Body of pancreas (tissue), 4 donors: Measurements from ENCODE around the gene GOLGA6A. TPM values are rescaled to one million over a fixed set of nuclear protein-coding genes. Genes with fewer than 3 reads are reported as not detected.

Source experiments
- ATAC-seq: fragments of 150-250 bp; one replicate; pipeline ENCODE4 v1.9.1; 2016
- DNase-seq, 4 donors: peaks; one replicate each; pipeline ENCODE4 v3.0.0-alpha.2; 2019
- H3K27ac ChIP-seq, 4 donors: fragments of 200-600 bp; sonication (generic); 1 replicate in 3 of 4; 2 replicates in 1 of 4; pipeline versions ENCODE4 v1.5.1 to v1.6.1; 2016 to 2019; ENCODE audit warnings: mild to moderate bottlenecking in 1 of 4, mixed read lengths in 1 of 4, moderate library complexity in 1 of 4
- H3K27me3 ChIP-seq, 2 donors: fragments of 200-600 bp; sonication (generic); one replicate each; pipeline ENCODE4 v1.6.0; 2016; ENCODE audit warnings: mild to moderate bottlenecking in 1 of 2
- H3K36me3 ChIP-seq, 2 donors: fragments of 200-600 bp; sonication (generic); replicated peaks in 1 of 2; 2 replicates each; pipeline ENCODE4 v1.5.1; 2016; ENCODE audit warnings: low read depth in 2 of 2; ENCODE audit not compliant: insufficient read depth in 1 of 2
- H3K4me1 ChIP-seq: fragments of 200-600 bp; sonication (generic); one replicate; pipeline ENCODE4 v1.6.0; 2016
- H3K4me3 ChIP-seq, 2 donors: fragments of 200-600 bp; sonication (generic); 1 replicate in 1 of 2; 2 replicates in 1 of 2; pipeline ENCODE4 v1.5.1; 2016 to 2019
- H3K9me3 ChIP-seq, 3 donors: fragments of 200-600 bp; sonication (generic); 1 replicate in 2 of 3; 2 replicates in 1 of 3; pipeline ENCODE4 v1.5.1; 2016
- POLR2A ChIP-seq, 3 donors: fragments of 450-650 bp; IDR thresholded peaks; one replicate each; pipeline ENCODE4 v1.6.1; 2016; ENCODE audit warnings: antibody characterized with exemption in 3 of 3, mild to moderate bottlenecking in 2 of 3
- WGBS, 2 donors: methylation state at CpG; one replicate each; pipeline ENCODE4 v1.1.5; 2017; 5-methylcytosine and 5-hydroxymethylcytosine counted together
- intact Hi-C: fragments of 100-400 bp; cut with DNase I; formaldehyde crosslinking; loops from one replicate; pipeline ENCODE4 v1.15.1; 2023
- small RNA-seq: library from RNA; depleted of rRNA; stranded (forward); fragments of <200 nt; gene quantifications from one replicate; pipeline ENCODE3, GENCODE V24; 2016
- total RNA-seq, 2 donors: library from RNA; depleted of rRNA; stranded (reverse); fragments of >200 nt; gene quantifications; one replicate each; pipeline ENCODE4 v1.1.0, GENCODE V29; 2016
- TF ChIP-seq, protein P1 (sequence below), 7 experiments: fragments of 450-650 bp in 4 of 7; fragments of 200-600 bp in 3 of 7; sonication (generic) in 3 of 7; IDR thresholded peaks; one replicate each; pipeline ENCODE4 v1.5.1; 2016 to 2019; ENCODE audit warnings: antibody characterized with exemption in 7 of 7

GOLGA6A gene
- total RNA-seq, 2 donors from 2014 or later, result not detected

DNA sequence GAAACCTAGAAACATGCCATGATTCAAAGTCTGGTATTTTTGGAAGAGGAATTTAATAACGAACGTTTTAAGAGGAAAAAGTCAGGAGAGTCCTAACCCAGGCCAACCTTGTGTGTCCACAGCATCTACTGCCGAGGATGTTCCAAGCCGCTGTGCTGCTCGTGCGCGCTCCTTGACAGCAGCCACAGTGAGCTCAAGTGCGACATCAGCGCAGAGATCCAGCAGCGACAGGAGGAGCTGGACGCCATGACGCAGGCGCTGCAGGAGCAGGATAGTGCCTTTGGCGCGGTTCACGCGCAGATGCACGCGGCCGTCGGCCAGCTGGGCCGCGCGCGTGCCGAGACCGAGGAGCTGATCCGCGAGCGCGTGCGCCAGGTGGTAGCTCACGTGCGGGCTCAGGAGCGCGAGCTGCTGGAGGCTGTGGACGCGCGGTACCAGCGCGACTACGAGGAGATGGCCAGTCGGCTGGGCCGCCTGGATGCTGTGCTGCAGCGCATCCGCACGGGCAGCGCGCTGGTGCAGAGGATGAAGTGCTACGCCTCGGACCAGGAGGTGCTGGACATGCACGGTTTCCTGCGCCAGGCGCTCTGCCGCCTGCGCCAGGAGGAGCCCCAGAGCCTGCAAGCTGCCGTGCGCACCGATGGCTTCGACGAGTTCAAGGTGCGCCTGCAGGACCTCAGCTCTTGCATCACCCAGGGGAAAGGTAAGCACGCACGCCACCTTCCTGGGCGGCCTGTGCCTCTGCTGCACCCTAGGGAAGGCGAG lies 59.5 kb downstream of the GOLGA6A start:
- Histone ChIP-seq H3K4me1 (peaks cover 3% of the 10 kb centered on the region), H3K27me3 (no peaks in the 10 kb centered on the region), H3K27ac (no peak overlapping the region), H3K9me3 (no peaks in the 10 kb centered on the region), H3K4me3 (no peak overlapping the region), H3K36me3 (peaks cover 6 to 9% of the 10 kb centered on the region in 2 donors)
- intact Hi-C loops, result no loop called here
- no peak for TF ChIP-seq POLR2A (IDR thresholded peaks at IDR 0.05)
- TF ChIP-seq, protein P1, sequence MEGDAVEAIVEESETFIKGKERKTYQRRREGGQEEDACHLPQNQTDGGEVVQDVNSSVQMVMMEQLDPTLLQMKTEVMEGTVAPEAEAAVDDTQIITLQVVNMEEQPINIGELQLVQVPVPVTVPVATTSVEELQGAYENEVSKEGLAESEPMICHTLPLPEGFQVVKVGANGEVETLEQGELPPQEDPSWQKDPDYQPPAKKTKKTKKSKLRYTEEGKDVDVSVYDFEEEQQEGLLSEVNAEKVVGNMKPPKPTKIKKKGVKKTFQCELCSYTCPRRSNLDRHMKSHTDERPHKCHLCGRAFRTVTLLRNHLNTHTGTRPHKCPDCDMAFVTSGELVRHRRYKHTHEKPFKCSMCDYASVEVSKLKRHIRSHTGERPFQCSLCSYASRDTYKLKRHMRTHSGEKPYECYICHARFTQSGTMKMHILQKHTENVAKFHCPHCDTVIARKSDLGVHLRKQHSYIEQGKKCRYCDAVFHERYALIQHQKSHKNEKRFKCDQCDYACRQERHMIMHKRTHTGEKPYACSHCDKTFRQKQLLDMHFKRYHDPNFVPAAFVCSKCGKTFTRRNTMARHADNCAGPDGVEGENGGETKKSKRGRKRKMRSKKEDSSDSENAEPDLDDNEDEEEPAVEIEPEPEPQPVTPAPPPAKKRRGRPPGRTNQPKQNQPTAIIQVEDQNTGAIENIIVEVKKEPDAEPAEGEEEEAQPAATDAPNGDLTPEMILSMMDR (IDR thresholded peaks at IDR 0.05), result no peak
- DNase-seq (no peak), ATAC-seq (no peak)
- WGBS, 2 donors, result 94 to 95% methylated on average over 37 to 66 of the region's 66 CpGs

Small RNAs within 50 kb of the gene (small RNA-seq; reads per million reads assigned to genes)
- gene RN7SL429P, result not detected

Other genes starting within 250 kb of the GOLGA6A start
- gene TBC1D21, start 209.0 kb downstream of the GOLGA6A start, total RNA-seq, result not detected
- gene LOXL1, start 156.1 kb downstream of the GOLGA6A start, total RNA-seq, result 10 to 100 TPM in 1 of 2 donors, 1 to 10 TPM in 1; 8.6 to 14.5 TPM
- gene STOML1, start 90.3 kb downstream of the GOLGA6A start, total RNA-seq, result 10 to 100 TPM in 1 of 2 donors, 1 to 10 TPM in 1; 6.0 to 10.2 TPM
- 10 to 100 TPM; 27.8 to 38.2 TPM for gene PML, start 87.8 kb downstream of the GOLGA6A start, total RNA-seq
- not detected for gene ISLR2, start 48.0 kb upstream of the GOLGA6A start, total RNA-seq
- 10 to 100 TPM; 10.5 to 15.8 TPM for gene ISLR, start 91.2 kb upstream of the GOLGA6A start, total RNA-seq
- not detected for gene STRA6, start 120.2 kb upstream of the GOLGA6A start, total RNA-seq
- gene CCDC33, start 153.8 kb upstream of the GOLGA6A start, total RNA-seq, result not detected